MCF 10A (cell line): ENCODE measurements around the gene CALD1. TPM values are rescaled to one million over a fixed set of nuclear protein-coding genes. Genes with fewer than 3 reads are reported as not detected.
A peak's percentile ranks its signal among the peaks of the same experiment; 100 is the strongest.

ENCODE experiments used
- BruUV-seq: library from RNA; stranded (reverse); fragments of 400-500 nt; replicated peaks from 2 replicates; lab custom pipeline; 2021; lab: Mats Ljungman, UMichigan
- CTCF ChIA-PET: fragments of 300-600 bp; sonication (Branson Sonifier 250); formaldehyde crosslinking; extraction: SDS; loops from one replicate; lab custom pipeline; 2021; ENCODE audit warnings: antibody characterized with exemption, inconsistent platforms; lab: Yijun Ruan, JAX
- POLR2A ChIA-PET: fragments of 300-600, 350-650 bp; sonication (Branson Sonifier 250); formaldehyde crosslinking; extraction: SDS; loops from one replicate; lab custom pipeline; 2020; ENCODE audit warnings: antibody characterized with exemption, inconsistent platforms; lab: Yijun Ruan, JAX
- DNase-seq: peaks from one replicate; pipeline ENCODE4 v3.0.0-alpha.2; 2018; ENCODE audit not compliant: unreplicated experiment
- H3K27ac Mint-ChIP-seq: one replicate; pipeline ENCODE4 v1.8.0; 2022; ENCODE audit warnings: mild to moderate bottlenecking, low read depth, mixed read lengths; ENCODE audit not compliant: unreplicated experiment
- H3K27me3 Mint-ChIP-seq: one replicate; pipeline ENCODE4 v1.8.0; 2022; ENCODE audit warnings: mixed read lengths; ENCODE audit not compliant: insufficient read depth, unreplicated experiment
- H3K36me3 Mint-ChIP-seq: one replicate; pipeline ENCODE4 v1.8.0; 2022; ENCODE audit warnings: mild to moderate bottlenecking, moderate library complexity, mixed read lengths; ENCODE audit not compliant: insufficient read depth, unreplicated experiment
- H3K4me1 Mint-ChIP-seq: one replicate; pipeline ENCODE4 v1.8.0; 2022; ENCODE audit warnings: mixed read lengths; ENCODE audit not compliant: insufficient read depth, unreplicated experiment
- H3K4me3 Mint-ChIP-seq: one replicate; pipeline ENCODE4 v1.8.0; 2022; ENCODE audit warnings: mild to moderate bottlenecking, moderate library complexity, mixed read lengths; ENCODE audit not compliant: unreplicated experiment
- H3K9me3 Mint-ChIP-seq: one replicate; pipeline ENCODE4 v1.8.0; 2022; ENCODE audit warnings: mixed read lengths; ENCODE audit not compliant: unreplicated experiment
- CTCF ChIP-seq: fragments of 200-600 bp; IDR thresholded peaks from one replicate; pipeline ENCODE4 v1.8.0; 2022; ENCODE audit warnings: antibody characterized with exemption, mild to moderate bottlenecking; ENCODE audit not compliant: unreplicated experiment
- intact Hi-C: fragments of 100-400 bp; cut with micrococcal nuclease; formaldehyde crosslinking; loops from 2 replicates; pipeline ENCODE4 v1.14.1; 2022
- total RNA-seq: library from RNA; stranded (reverse); gene quantifications from 2 replicates; pipeline ENCODE4 v1.2.3, GENCODE V29; 2022

Gene CALD1
- total RNA-seq, 1 experiment from 2014 or later, result 183 TPM

- Mint-ChIP-seq H3K9me3 (no peaks in the 10 kb centered on the region), H3K36me3 (no peaks in the 10 kb centered on the region), H3K4me1 (peaks cover 21% of the 10 kb centered on the region), H3K27ac (no peak overlapping the region), H3K4me3 (no peak overlapping the region), H3K27me3 (no peaks in the 10 kb centered on the region)
- CTCF ChIA-PET, result interaction anchor here (1.6 kb wide), 1 partner anchor 22 kb away, joined by 3 read pairs; no protein-coding TSS in a partner anchor
- TF ChIP-seq CTCF, result no peak
- DNase-seq, result no peak
- BruUV-seq, result no TSS peak
- POLR2A ChIA-PET, result no interaction called here
- intact Hi-C loops, result no loop called here
Observed at GRCh38 chr7:134882481-134882880, 103.0 kb downstream of the CALD1 start.

GRCh38 chr7:134885967-134886352 is 106.5 kb downstream of the CALD1 start:
- DNase-seq, result peak; percentile 82
- peak overlapping the region; percentile 96 for H3K27ac Mint-ChIP-seq
- H3K27me3 Mint-ChIP-seq, result no peaks in the 10 kb centered on the region
- TF ChIP-seq CTCF, result no peak
- no peaks in the 10 kb centered on the region for H3K36me3 Mint-ChIP-seq
- POLR2A ChIA-PET, result interaction anchor here (0.8 to 2.9 kb wide), 8 partner anchors 9 to 240 kb away, joined by 3 to 10 read pairs (median 5); partner anchors contain the start of gene CALD1
- no peaks in the 10 kb centered on the region for H3K9me3 Mint-ChIP-seq
- CTCF ChIA-PET, result interaction anchor here (0.6 to 1.3 kb wide), 5 partner anchors 14 to 161 kb away, joined by 3 to 6 read pairs (median 5); no protein-coding TSS in a partner anchor
- H3K4me1 Mint-ChIP-seq, result peaks cover 44% of the 10 kb centered on the region
- peak overlapping the region; percentile 60 for H3K4me3 Mint-ChIP-seq
- no TSS peak for BruUV-seq
- intact Hi-C loops, result no loop called here

- Mint-ChIP-seq H3K27me3 (no peaks in the 10 kb centered on the region), H3K4me3 (peak overlapping the region; percentile 60)
Observed at GRCh38 chr7:134886353-134887057, 107.1 kb downstream of the CALD1 start.

More at GRCh38 chr7:134886353-134887057, 107.1 kb downstream of the CALD1 start:
- peak; percentile 33 for DNase-seq
- TF ChIP-seq CTCF, result no peak
- Mint-ChIP-seq H3K9me3 (no peaks in the 10 kb centered on the region), H3K4me1 (peaks cover 45% of the 10 kb centered on the region), H3K27ac (peak overlapping the region; percentile 96), H3K36me3 (no peaks in the 10 kb centered on the region)
- intact Hi-C loops, result no loop called here
- no TSS peak for BruUV-seq
- CTCF ChIA-PET, result interaction anchor here (0.6 to 1.3 kb wide), 6 partner anchors 14 to 350 kb away, joined by 3 to 6 read pairs (median 4); no protein-coding TSS in a partner anchor
- POLR2A ChIA-PET, result interaction anchor here (0.8 to 2.9 kb wide), 8 partner anchors 9 to 241 kb away, joined by 3 to 10 read pairs (median 5); partner anchors contain the start of gene CALD1
